HG03521 (cell line): Measurements from ENCODE around the gene GPR25.

ENCODE experiments used
- ATAC-seq: cut with Tn5 transposase; IDR thresholded peaks from one replicate; pipeline ENCODE4 v1.9.1; 2021; ENCODE audit warnings: mild to moderate bottlenecking, moderate library complexity; ENCODE audit not compliant: unreplicated experiment

Gene GPR25

DNA sequence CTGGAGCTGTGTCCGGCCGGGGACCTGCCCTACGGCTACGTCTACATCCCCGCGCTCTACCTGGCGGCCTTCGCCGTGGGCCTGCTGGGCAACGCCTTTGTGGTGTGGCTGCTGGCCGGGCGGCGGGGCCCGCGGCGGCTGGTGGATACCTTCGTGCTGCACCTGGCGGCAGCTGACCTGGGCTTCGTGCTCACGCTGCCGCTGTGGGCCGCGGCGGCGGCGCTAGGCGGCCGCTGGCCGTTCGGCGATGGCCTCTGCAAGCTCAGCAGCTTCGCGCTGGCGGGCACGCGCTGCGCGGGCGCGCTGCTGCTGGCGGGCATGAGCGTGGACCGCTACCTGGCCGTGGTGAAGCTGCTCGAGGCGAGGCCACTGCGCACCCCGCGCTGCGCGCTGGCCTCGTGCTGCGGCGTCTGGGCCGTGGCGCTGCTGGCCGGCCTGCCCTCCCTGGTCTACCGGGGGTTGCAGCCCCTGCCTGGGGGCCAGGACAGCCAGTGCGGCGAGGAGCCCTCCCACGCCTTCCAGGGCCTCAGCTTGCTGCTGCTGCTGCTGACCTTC, 412 bp downstream of the GPR25 start:
- ATAC-seq = no peak

DNA sequence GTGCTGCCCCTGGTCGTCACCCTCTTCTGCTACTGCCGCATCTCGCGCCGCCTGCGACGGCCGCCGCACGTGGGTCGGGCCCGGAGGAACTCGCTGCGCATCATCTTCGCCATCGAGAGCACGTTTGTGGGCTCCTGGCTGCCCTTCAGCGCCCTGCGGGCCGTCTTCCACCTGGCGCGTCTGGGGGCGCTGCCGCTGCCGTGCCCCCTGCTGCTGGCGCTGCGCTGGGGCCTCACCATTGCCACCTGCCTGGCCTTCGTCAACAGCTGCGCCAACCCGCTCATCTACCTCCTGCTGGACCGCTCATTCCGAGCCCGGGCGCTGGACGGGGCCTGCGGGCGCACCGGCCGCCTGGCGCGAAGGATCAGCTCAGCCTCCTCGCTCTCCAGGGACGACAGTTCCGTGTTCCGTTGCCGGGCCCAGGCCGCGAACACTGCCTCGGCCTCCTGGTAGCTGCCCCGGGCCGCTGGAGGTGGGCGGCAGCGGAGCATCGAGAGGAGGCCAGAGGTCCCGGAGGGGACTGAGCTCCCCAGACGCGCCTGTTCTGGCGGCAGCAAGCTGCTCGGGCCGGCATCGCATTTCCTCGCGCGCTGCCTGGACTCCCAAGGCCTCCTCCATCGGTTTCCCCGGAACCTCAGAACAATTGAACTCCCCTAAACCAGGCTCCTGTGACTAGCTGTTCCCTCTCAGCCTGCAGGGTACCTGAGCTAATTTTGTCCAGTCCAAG, 1.1 kb downstream of the GPR25 start:
- no peak for ATAC-seq

DNA sequence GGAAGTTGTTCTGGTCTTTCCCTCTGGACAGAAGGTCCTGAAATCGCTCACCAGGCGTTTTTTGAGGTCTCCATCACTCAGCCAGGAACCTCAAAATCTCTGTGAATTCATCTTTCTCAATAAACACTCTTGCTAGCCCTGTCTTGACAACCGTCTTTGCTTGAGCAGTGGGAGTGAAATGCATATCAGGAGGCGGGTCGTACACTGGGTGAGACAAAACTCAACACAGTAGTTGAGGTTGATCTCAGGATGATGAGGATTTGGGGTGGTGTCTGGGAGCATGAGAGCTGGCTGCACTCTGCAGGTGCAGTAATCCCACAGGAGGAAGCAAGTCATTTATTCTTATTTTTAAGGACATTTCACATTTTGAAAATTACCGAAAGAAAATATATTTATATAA, 1.9 kb downstream of the GPR25 start:
- no peak for ATAC-seq

DNA sequence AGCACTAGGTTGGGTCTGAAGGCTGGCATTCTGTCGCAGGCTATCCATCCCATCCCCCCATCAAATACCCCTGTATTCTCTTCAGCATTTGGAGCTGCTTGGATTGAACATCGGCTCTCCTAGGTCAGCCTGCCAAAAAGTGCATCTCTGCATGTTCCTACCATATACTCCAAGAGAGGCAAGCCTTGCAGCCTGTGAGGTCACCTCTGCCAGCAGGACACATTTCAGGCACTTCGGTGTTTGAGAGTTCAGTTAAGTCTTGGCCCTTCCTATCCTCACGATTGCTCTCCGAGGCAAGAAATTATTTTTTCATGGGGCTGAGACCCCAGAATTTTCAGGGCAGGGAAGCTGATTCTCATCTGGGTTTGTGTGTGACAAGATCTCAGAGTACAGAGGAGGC, 2.6 kb downstream of the GPR25 start:
- ATAC-seq = no peak

DNA sequence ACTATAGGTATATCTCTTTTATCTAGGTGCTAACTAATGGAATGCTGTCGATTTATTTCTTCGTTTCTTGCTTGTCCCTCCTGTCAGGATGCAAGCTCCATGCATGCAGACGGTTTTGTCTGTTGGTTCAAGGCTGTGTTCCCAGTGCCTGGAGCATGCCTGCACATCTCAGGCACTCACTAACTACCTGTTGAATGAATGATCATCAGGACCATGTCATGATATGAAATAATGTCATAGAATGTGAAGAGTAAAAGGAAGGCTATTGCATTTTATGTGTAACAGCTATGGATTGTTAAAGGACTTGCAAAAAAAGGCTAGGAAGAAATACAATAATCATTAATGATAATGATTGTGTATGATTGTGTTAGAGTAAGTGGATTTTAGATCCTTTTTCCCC, 4.2 kb downstream of the GPR25 start:
- ATAC-seq = no peak

DNA sequence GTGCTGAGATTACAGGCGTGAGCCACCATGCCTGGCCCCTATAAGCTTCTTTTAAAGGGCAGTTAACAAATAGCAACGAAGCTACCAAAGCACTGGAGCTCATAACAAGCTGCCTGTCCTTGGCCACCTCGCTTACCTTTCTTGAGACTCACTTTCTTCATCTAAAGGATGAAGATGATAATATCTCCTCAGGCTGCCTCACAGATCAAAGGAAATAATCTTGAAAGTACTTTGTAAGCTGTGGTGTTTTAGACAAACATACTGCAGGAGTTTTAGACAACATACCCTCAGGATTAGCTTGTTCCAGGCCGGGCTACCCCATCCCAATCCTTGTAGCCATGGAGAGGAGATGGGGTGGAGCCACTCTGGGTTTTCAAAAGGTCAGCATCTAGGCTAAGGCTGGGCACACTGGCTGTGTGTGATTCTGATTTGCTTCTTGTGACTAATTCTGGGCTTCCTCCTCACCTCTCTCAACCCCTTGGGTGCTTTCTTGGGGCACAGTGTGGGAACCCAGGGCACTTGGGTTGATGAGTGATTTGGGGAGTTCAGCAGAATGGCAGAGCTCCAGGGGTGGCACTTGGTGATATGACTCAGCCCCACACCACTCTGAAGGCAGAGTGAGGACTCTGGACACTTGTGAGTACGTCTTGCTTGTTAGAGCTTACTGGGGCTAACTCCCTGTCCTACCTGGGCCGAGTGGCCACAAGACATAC, 5.2 kb downstream of the GPR25 start:
- ATAC-seq = no peak

DNA sequence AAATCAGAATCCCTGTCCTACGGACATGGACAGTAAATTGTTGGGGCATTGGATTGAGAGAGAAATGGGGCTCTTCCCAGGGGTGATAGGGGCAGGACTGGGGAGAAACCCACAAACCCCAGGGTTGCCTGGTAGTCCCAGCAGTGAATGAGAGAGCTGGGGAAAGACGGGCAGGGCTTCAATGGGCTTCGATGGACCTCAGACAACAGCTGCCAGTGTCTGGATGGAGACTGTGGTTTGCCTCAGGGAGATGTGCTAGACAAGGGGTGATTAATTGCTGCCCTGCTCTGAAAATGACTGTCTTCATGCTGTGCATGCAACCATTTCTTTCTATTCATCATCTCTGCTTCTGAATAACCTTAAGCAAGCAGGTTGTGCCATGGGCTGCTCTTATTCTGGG, 7.4 kb downstream of the GPR25 start:
- ATAC-seq = no peak

DNA sequence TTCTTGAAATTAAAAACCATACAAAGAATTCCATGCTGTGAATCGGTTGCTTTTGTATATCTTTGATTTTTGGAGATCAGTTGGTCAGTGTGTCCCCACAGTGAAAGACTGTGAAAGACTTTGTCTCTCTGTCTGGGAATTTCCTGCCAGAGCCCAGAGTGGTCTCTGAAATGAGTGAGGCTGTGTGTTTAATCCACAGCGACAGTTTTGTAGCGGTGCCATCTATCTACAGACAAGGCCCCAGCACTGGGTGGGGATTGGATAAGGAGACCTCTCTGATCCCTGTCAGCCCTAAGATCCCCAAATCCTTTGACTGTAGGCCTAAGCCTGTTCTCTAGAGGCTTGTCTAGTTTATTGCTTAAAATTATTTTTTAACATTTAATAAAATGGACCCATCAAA, 10.3 kb downstream of the GPR25 start:
- no peak for ATAC-seq

DNA sequence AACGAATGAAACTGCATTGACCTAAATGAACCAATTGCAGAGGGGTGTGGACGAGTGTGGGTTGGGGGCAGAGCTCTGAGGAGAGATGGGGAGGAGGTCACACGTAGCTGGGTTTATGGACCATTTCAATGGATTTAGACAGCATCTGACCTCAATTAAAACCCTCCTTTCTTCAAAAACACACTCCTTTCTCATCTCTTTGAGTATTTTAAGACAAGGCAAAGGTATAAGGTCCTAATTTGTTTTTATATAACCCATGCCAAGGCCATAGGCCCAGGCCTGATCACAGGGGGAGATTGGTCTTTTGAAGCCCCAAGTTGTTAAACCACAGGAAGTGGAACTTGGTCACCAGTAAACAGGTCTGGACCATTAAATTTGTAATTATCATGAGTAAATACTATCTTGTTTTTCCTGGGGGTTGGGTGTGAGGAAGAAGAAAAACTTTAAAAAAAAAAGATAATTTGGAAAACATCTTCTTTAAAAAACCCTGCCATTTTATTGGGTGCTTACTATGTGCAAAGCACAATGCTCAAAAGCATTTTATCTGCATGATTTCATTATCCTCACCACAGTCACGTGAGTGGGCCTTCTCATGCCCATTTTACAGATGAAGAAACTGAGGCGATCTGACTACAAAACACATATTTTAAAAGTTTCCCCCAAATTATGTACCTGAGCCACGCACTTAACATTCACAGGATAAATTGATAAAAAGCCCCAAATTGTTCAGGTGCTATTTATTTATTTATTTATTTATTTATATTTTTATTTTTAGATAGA, 13.0 kb downstream of the GPR25 start:
- ATAC-seq = no peak

DNA sequence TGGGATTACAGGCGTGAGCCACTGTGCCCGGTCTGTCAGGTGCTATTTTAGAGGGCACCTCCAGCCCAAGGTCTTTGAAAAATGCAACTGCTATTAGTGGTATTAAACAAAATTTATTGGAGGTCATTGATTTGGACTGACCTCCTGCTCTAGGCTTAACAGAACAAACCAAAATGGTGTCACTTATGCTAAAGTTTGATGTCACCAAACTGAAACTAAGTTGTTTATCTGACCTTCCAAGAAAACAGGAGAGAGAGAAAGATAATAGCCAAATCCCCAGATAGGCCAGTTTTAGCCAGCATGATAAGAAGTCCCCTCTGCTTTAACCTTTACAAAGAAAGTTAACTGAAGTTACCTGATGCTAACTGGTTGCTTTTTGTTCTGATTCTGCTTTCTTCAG, 13.8 kb downstream of the GPR25 start:
- no peak for ATAC-seq

DNA sequence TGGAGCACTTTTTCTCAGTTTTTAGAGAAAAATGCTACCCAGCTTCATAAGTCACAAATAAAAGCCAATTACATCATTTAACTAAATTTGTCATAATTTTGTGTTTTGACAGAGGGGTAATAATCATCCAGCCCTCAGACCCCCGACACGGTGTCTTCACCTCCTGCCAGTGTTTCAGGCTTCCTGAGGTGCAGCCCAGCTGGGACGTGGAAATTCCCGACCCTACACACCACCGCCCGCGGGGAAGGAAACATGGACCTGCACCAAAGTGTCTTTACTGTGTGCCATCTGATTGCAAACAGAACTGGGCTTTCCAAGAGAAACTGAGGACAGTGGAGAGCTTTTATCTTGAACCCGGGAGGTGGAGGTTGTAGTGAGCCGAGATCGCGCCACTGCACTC, 14.3 kb downstream of the GPR25 start:
- no peak for ATAC-seq

DNA sequence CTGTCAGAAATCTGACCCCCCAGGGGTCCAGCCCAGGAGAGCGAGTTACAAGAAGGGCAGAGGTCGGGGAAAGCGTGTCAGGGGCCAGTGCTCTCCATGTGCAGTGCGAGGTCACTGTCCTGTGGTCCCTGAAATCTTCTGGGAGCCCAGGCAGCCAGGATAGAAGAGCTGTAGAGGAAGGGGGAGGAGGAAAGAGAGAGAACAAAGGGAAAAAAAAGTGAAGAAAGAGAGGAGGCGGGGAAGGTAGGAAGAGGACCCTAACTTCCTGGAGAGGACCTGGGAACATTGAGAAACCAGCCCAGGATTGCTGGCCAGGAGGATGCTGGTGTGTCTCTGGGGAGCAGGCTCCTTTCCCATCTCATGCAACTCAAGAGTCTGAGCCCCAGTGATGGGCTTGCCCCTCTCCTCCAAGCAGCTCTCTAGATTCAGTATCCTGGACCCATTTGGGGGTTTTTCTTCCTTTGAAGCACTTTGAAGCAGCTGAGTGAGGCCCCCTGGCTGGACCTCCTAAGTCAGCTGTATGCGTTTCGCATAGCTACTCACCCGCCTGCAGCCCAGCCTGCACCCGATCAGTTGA, 15.1 kb downstream of the GPR25 start:
- ATAC-seq = no peak

DNA sequence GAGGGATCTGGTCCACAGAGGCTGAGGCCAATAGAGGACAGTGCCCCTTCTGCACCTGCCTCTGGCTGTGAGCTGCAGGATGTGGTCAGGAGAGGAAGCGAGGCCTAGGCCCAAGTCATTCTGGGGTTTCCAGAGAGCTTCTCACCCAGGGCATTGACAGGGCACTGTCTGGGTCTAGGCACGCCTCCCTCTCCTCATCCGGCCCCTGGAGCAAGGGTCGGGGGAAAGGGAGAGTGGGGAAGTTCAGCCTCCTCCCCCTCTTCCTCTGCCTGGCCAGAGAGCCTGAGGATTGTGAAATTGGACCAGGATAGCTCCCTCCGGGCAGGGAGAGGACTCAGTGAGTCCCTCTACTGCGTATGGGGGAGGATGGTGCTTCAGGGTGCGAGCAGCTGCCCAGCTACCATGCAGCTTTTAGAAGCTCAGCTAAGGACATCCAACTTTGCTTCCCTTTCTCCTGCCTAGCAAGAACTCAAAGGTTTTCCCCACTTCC, 15.6 kb downstream of the GPR25 start:
- peak; percentile 89 for ATAC-seq

DNA sequence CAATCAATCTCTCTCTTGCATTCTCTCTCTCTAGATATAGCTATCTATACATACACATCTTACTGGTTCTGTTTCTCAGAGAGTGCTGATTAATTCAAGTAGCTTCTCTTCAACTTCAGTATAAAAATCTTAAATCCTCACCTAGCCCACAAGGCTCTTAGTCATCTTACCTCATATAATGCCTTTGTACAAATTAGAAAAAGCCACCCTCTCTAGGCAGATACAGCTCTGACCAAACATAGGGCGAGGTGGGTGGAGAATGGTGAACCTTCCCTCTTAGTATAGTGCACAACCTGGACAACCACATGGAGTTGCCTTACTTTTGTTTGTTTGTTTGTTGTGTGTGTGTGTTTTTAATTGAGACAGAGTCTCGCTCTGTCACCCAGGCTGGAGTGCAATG, 16.8 kb downstream of the GPR25 start:
- no peak for ATAC-seq

DNA sequence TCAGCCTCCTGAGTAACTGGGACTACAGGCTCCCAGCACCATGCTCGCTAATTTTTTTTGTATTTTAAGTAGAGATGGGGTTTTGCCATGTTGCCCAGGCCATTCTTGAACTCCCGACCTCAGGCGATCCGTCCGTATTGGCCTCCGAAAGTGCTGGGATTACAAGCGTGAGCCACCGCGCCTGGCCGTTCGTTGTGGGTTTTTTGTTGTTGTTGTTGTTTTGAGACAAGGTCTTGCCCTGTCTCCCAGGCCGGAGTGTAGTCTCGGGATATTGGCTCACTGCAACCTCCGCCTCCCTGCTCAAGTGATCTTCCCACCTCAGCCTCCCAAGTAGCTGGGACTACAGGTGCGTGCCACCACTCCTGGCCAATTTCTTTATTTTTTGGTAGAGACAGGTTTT, 17.2 kb downstream of the GPR25 start:
- no peak for ATAC-seq

DNA sequence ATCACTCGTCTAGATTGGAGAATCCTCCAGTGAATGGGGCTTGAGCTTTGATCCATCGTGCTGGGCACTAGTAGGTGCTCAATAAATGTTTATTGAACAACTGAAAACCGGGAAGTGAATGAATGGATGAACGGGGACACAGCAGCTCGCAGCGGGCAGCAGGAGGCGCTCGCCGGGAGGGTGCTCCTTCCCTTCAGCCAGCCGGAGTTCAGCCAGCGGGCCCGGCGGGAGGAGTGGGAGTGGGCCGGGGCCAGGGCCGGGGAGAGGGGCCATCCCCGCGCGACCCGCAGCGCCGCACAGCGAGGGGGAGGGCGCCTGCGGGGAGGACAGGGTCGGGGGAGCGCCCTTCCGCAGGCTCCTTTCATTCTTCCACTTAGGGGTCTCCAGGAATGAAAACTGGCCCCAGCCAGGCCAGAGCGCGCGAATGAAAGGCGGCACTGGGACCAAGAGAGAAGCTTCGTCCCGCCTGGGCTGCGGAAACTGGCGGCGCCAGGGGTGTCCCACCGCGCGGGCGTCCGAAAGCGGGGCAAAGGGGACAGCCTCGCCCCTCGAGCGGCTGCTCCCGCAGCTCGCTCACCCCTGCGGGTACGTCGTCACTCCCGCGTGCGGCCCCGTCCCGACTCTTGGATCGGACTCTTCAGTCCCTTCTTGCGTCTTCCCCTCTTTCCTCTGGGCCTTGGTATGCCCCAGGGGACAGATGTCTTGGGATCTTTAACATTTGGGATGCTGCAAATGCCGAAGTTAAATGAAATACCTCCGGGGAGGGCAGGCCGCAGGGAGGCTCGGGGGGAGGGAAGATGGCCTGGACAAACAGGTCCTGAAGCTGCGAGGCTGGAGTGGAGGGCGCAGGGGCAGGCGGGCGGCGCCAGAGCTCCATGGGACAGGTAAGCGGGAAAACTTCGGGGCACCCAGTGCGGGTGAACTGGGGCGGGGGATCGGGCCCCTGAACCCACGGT, 18.3 kb downstream of the GPR25 start:
- no peak for ATAC-seq

DNA sequence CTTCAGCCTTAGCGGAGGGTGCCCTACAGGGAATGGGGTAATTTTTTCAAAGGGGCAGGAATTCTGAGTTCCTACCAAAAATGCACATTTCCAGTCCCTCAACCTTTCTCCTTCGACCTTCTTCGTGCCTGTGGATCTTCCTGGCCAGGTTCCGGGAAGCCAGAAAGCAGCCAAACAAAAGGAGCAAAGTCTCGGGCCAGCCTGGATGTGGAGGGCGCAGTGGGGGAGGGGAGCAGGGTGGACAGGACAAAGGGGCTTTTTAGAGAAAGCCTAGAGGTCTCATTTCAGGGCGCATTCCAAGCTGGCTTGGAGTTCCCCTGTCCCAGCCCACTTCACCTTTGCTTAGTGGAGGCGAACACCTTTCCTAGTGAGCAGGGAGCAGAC, 19.0 kb downstream of the GPR25 start:
- ATAC-seq = no peak

DNA sequence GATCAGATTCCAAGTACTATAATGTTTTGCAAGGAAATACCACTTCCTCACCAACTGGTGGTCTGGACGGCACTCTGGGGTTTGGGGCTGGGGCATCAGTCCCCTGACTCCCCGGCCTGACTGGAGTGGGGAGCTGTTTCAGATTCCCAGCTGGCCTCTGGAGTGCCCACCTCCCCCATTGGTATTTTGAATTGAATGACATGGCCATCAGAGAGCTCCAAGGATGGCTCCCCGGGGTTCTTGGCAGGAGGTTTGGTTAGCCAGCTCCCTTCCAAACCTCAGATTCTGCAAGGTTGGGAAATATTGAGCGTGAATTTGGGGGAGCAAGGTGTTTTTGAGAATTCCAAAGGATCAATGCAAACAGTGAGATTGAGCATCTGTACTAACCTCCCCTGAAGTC, 19.8 kb downstream of the GPR25 start:
- no peak for ATAC-seq

DNA sequence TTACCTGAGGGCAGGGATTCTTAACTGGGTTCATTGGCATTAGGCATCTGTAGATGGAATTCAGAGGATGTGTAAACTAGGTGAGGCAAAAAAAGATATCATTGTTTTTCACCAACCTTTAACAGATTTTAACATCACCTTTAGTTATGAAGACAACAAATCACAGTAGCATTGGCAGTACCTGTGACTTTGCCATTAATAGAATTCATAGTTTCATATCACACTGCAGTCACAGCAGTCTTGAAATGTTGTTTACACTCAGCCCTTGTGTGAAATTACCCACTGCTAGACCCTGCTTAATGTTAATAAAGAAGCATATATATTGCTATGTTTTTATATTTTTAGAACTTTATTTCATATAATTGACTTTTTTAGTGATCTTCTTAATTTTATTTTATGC, 20.2 kb downstream of the GPR25 start:
- no peak for ATAC-seq

DNA sequence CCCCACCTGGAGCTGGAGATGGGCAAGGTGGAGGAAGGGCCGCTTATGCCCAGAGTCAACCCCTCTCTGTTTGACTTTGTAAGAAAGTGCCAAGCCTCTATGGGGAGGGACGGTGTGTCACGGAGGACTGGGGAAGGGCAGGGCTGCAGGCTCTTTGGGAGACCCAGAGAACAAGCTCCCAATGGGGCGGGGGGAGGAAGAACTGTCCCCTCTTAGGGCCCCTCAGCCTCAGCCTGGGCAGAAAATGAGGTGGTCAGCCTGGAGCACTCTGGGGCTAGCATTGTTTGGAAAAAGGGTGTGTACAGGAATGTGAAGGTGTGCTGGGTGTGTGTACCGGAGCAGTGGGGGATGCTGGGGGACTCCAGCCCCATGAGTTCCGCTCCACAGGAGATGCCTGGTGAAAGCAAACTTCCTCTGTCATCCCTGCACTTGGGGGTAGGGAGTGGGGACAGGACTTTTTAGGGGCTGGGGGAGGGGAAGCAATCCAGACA, 20.7 kb downstream of the GPR25 start:
- ATAC-seq = no peak
